Gastrocnemius medialis (tissue), 4 donors: ENCODE measurements around the gene AFF3. TPM values are rescaled to one million over a fixed set of nuclear protein-coding genes. Genes with fewer than 3 reads are reported as not detected.

Experiments used
- ATAC-seq, 2 donors: fragments of 150-250 bp; one replicate each; pipeline ENCODE4 v1.9.1; 2016
- DNase-seq, 2 donors: peaks; one replicate each; pipeline ENCODE4 v3.0.0-alpha.2; 2019
- H3K27ac ChIP-seq, 4 donors: fragments of 200-600 bp; sonication (generic); 1 replicate in 1 of 4; 2 replicates in 3 of 4; pipeline ENCODE4 v1.5.1; 2016 to 2018; ENCODE audit warnings: mild to moderate bottlenecking in 2 of 4, moderate library complexity in 1 of 4
- H3K27me3 ChIP-seq, 3 donors: fragments of 200-600 bp; sonication (generic) in 2 of 3; 1 replicate in 1 of 3; 2 replicates in 2 of 3; pipeline versions ENCODE4 v1.5.1 to v1.6.0; 2016 to 2019; ENCODE audit warnings: mild to moderate bottlenecking in 1 of 3, moderate library complexity in 1 of 3
- H3K36me3 ChIP-seq, 2 donors: fragments of 200-600 bp; sonication (generic) in 1 of 2; one replicate each; pipeline ENCODE4 v1.5.1; 2017 to 2018
- H3K4me1 ChIP-seq, 2 donors: fragments of 200-600 bp; sonication (generic) in 1 of 2; one replicate each; pipeline ENCODE4 v1.5.1; 2016 to 2017; ENCODE audit warnings: mild to moderate bottlenecking in 2 of 2
- H3K4me3 ChIP-seq, 4 donors: fragments of 200-600 bp; sonication (generic) in 3 of 4; 1 replicate in 1 of 4; 2 replicates in 3 of 4; pipeline ENCODE4 v1.5.1; 2016 to 2019; ENCODE audit warnings: mild to moderate bottlenecking in 2 of 4
- H3K9me3 ChIP-seq, 3 donors: fragments of 200-600 bp; sonication (generic) in 2 of 3; 1 replicate in 1 of 3; 2 replicates in 2 of 3; pipeline ENCODE4 v1.5.1; 2016 to 2019
- CTCF ChIP-seq, 5 experiments: fragments of 450-650 bp in 3 of 5; fragments of 200-600 bp in 2 of 5; sonication (generic) in 2 of 5; IDR thresholded peaks in 4 of 5; conservative IDR thresholded peaks in 1 of 5; 1 replicate in 4 of 5; 2 replicates in 1 of 5; pipeline ENCODE4 v1.5.1; 2016 to 2019; ENCODE audit warnings: antibody characterized with exemption in 5 of 5, mild to moderate bottlenecking in 3 of 5, moderate library complexity in 3 of 5
- POLR2A ChIP-seq, 2 donors: fragments of 450-650 bp; IDR thresholded peaks; one replicate each; pipeline ENCODE4 v1.6.1; 2017; ENCODE audit warnings: antibody characterized with exemption in 2 of 2, mild to moderate bottlenecking in 2 of 2, moderate library complexity in 2 of 2
- in situ Hi-C, 4 donors: fragments of 200-750 bp; cut with MboI; loops; one replicate each; pipeline versions ENCODE4 v1.15.0 to v1.8.0; 2017; ENCODE audit warnings: low sequenced_read_pairs in 4 of 4
- intact Hi-C: fragments of 100-400 bp; cut with DNase I; formaldehyde crosslinking; loops from one replicate; pipeline ENCODE4 v1.15.1; 2023; ENCODE audit warnings: low total_unique reads
- total RNA-seq, 4 donors: library from RNA; depleted of rRNA; stranded (reverse); fragments of >200 nt; gene quantifications; one replicate each; pipeline versions ENCODE4 v1.1.0 to v1.2.3, GENCODE V29; 2016

AFF3 gene
- total RNA-seq, 4 donors from 2014 or later = 0.22 to 0.55 (median 0.47) TPM

GRCh38 chr2:99875627-99876201 is 266.7 kb downstream of the AFF3 start:
- DNase-seq = no peak
- no peaks in the 10 kb centered on the region for H3K9me3 ChIP-seq
- no peak overlapping the region for H3K4me3 ChIP-seq
- no peaks in the 10 kb centered on the region for H3K36me3 ChIP-seq
- H3K27me3 ChIP-seq = no peaks in the 10 kb centered on the region
- H3K4me1 ChIP-seq = no peaks in the 10 kb centered on the region
- H3K27ac ChIP-seq = no peak overlapping the region
- in situ Hi-C loops (no loop called here), intact Hi-C loops (no loop called here)
- ATAC-seq = no peak
- no peak for TF ChIP-seq CTCF (IDR thresholded peaks at IDR 0.05 in 4 of 5, conservative IDR thresholded peaks at IDR 0.05 in 1 of 5)
- no peak for TF ChIP-seq POLR2A (IDR thresholded peaks at IDR 0.05)

DNA sequence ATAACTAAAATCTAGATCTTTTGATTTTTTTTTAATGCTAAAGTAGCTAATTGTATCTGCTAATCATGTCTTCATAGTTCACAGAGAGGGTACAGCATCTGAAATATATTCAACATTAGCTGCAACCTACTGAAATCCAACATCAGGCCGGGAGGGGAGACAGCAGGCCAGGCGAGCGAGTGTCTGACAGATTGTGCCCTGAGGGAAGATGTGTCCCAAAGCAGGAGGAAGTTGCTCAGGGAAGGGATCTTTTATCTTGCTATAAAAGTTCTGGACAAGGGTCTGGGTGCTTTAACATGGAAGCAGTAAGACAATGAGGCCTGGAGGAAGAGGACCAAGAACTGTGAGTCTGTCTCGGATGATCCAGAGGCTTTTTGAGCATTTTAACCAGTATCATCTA is 274.1 kb downstream of the AFF3 start:
- DNase-seq = no peak
- Histone ChIP-seq H3K27ac (no peak overlapping the region), H3K4me3 (no peak overlapping the region), H3K4me1 (no peaks in the 10 kb centered on the region), H3K27me3 (no peaks in the 10 kb centered on the region), H3K36me3 (no peaks in the 10 kb centered on the region), H3K9me3 (no peaks in the 10 kb centered on the region)
- no peak for TF ChIP-seq CTCF (IDR thresholded peaks at IDR 0.05 in 4 of 5, conservative IDR thresholded peaks at IDR 0.05 in 1 of 5)
- TF ChIP-seq POLR2A (IDR thresholded peaks at IDR 0.05) = no peak
- ATAC-seq = no peak
- in situ Hi-C loops = no loop called here
- intact Hi-C loops = no loop called here

GRCh38 chr2:99867770-99868169 is 274.6 kb downstream of the AFF3 start:
- Histone ChIP-seq H3K9me3 (no peaks in the 10 kb centered on the region), H3K27ac (no peak overlapping the region), H3K4me1 (no peaks in the 10 kb centered on the region), H3K36me3 (no peaks in the 10 kb centered on the region), H3K4me3 (no peak overlapping the region), H3K27me3 (no peaks in the 10 kb centered on the region)
- no peak for DNase-seq
- no peak for ATAC-seq
- TF ChIP-seq POLR2A (IDR thresholded peaks at IDR 0.05) = no peak
- TF ChIP-seq CTCF (IDR thresholded peaks at IDR 0.05 in 4 of 5, conservative IDR thresholded peaks at IDR 0.05 in 1 of 5) = no peak
- in situ Hi-C loops (no loop called here), intact Hi-C loops (no loop called here)

DNA sequence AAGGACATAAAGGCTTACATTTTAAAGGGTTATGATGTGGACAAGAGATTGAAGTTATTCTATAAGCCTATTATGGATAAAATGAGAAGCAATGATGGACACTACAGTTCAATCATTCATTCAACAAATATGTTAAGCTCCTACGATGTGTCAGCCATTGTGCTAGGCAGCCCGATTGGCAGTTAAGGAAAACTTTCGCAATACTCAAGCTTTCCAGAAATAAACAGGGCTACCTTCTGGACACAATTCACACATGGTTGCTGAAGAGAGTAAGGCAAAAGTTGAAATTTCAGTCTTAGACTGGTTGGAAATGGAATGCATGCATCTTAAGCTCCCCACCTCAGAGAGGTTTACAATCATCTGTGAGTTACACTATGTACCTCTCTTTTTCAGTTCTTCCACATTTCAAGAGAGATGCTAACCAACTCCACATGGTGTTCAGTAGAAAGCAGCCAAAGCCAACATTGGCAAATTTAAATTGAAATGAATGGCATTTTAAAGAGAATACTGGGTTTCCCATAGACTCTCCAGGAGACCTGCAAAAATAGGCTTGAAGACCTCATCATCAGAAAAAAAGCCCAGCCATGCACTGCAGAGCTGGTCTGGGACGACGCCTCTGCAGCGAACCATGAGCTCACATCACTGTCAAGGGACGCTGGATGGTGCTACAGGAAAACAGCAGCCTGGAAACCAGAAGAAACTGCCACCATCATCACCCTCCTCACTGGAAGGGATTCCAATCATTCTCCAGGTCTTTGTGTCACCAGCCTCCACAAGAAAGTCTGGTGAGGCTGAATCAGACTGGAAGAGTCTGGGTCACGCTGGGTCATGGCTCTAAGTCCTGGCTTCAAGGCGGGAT is 276.3 kb downstream of the AFF3 start:
- DNase-seq (no peak), ATAC-seq (no peak)
- H3K9me3 ChIP-seq = no peaks in the 10 kb centered on the region
- H3K36me3 ChIP-seq = no peaks in the 10 kb centered on the region
- no peak overlapping the region for H3K27ac ChIP-seq
- H3K4me1 ChIP-seq = no peaks in the 10 kb centered on the region
- no peak overlapping the region for H3K4me3 ChIP-seq
- in situ Hi-C loops = no loop called here
- H3K27me3 ChIP-seq = no peaks in the 10 kb centered on the region
- TF ChIP-seq POLR2A (IDR thresholded peaks at IDR 0.05) (no peak), CTCF (IDR thresholded peaks at IDR 0.05 in 4 of 5, conservative IDR thresholded peaks at IDR 0.05 in 1 of 5) (no peak)
- intact Hi-C loops = no loop called here
